NCI-H128 (cell line): Measurements from ENCODE around the gene TMEFF1.
"Not testable (repeated sequence)": the region's sequence is repeated elsewhere in the genome, so short reads cannot be mapped to it uniquely, and the experiment has no call there.

Source experiments
- DNase-seq: peaks from one replicate; lab custom pipeline; 2025; ENCODE audit not compliant: unreplicated experiment; lab: John Stamatoyannopoulos, UW

Gene TMEFF1

DNA sequence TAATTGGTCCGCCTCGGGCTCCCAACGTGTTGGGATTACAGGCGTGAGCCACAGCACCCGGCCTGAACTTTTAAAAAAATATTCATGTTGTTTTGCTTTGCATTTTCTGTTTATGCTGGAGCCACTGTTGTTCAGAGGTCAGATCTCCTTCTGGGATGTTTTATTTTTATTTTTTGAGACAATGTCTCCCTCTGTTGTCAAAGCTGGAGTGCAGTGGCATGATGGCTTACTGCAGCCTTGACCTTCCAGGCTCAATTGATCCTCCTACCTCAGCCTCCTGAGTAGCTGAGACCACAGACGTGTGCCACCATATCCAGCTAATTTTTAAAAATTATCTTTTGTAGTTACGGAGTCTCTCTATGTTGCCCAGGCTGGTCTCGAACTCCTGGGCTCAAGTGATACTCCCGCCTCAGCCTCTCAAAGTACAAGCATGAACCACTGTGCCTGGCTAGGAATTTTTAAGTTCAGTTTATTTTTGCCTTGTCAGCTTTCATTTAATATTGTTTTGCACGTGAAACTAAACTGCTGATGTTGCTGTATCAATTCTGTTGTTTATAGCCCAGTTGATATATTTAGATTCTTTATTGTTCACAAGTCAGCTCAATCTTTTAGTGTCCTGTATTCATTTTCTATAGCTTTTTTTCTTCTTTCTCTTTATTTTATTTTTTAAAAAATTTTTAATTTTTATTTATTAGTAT, 13.7 kb downstream of the TMEFF1 start:
- DNase-seq, result no peak

GRCh38 chr9:100488177-100488576, 15.2 kb downstream of the TMEFF1 start:
- no peak for DNase-seq

- no peak for DNase-seq
These were observed 16.9 kb downstream of the TMEFF1 start for GRCh38 chr9:100489836-100490235.

- no peak for DNase-seq
These were observed 20.0 kb downstream of the TMEFF1 start for GRCh38 chr9:100492952-100493351.

GRCh38 chr9:100498592-100498991, 25.6 kb downstream of the TMEFF1 start:
- DNase-seq, result no peak

DNA sequence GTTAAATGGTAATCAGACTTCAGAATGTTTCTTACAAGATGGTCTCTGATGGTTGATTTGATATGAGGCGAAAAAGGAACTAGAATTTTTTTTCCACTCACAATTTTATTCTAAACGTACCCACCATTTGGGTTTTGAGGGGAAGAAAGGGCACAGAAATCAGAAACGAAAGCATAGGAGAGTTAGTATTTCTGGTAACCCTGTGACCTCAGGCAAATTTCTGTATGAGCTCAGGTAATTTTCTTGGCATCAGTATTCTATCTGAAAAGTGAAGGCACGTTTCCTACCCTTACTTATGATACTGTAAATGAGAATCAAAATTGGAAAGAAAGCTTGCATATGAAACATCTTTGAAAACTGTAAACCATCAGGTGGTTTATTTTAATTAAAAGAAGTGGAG, 26.5 kb downstream of the TMEFF1 start:
- DNase-seq, result no peak

- no peak for DNase-seq
These were observed 26.9 kb downstream of the TMEFF1 start for GRCh38 chr9:100499866-100500265.

- DNase-seq, result no peak
These were observed 32.7 kb downstream of the TMEFF1 start for GRCh38 chr9:100505564-100506159.

GRCh38 chr9:100507350-100507749, 34.4 kb downstream of the TMEFF1 start:
- not testable (repeated sequence) for DNase-seq

- DNase-seq, result no peak
These were observed 38.3 kb downstream of the TMEFF1 start for GRCh38 chr9:100511205-100511604.

DNA sequence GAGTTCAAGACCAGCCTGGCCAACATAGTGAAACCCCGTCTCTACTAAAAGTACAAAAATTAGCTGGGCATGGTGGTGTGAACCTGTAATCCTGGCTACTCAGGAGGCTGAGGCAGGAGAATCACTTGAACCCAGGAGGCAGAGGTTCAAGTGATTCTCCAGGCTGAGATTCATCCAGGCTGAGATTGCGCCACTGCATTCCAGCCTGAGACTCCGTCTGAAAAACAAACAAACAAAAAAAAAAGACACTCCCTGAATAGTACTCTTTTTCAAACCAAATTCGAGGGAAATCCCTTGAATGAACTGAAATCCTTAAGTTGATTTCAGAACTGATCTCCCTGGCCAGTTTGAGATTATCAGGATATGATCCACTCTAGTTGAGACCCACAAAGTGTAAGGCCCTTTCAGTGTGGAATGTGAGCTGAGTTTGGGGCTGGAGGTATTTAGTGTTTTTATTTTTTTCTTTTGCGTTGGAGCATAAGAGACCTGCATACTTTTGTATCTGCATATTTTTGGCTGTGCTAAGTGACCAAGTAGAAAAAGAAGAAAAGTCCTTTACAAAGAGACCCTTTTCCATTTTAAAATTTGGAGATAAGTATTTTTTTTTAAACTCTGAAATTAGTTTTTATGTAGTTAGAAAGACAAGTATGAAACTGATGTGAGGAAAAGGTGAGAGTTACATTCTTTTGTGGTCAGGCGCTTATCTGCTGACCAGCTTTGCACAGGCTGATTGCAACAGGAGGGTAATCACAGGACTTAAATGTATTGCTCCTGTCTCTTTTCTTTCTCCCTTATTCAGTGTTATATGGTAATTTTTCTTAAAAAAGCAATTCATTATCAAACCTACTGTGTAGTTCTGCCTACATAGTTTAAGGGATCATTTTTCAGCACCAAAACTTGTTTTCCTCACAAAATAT, 42.9 kb downstream of the TMEFF1 start:
- DNase-seq, result no peak

- no peak for DNase-seq
These were observed 48.3 kb downstream of the TMEFF1 start for GRCh38 chr9:100521282-100521681.

GRCh38 chr9:100525563-100525962, 52.6 kb downstream of the TMEFF1 start:
- no peak for DNase-seq

- DNase-seq, result not testable (repeated sequence)
These were observed 54.3 kb downstream of the TMEFF1 start for GRCh38 chr9:100527180-100527794.

- no peak for DNase-seq
These were observed 61.5 kb downstream of the TMEFF1 start for GRCh38 chr9:100534401-100534800.

- no peak for DNase-seq
These were observed 67.4 kb downstream of the TMEFF1 start for GRCh38 chr9:100540327-100540726.

DNA sequence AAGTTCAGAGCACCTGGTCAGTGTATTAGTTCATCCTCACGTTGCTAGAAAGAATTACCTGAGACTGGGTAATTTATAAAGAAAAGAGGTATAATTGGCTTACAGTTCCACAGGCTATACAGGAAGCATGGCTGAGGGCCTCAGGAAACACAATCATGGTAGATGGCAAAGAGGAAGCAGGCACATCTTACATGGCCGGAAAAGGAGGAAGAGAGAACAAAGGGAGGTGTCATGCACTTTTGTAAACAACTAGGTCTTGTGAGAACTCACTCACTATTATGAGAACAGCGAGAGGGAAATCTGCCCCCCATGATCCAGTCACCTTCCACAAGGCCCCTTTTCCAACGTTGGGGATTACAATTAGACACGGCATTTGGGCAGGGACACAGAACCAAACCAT, 76.1 kb downstream of the TMEFF1 start:
- DNase-seq, result no peak

- DNase-seq, result no peak
These were observed 82.0 kb downstream of the TMEFF1 start for GRCh38 chr9:100554935-100555401.

- no peak for DNase-seq
These were observed 82.5 kb downstream of the TMEFF1 start for GRCh38 chr9:100555471-100555870.

GRCh38 chr9:100557053-100557452, 84.1 kb downstream of the TMEFF1 start:
- DNase-seq, result no peak

GRCh38 chr9:100561256-100561655, 88.3 kb downstream of the TMEFF1 start:
- DNase-seq, result no peak
